Right ventricle myocardium inferior (tissue), 1 donor: ENCODE data around the gene TBL3. TPM values are rescaled to one million over a fixed set of nuclear protein-coding genes. Genes with fewer than 3 reads are reported as not detected.
"Not testable (repeated sequence)": the region's sequence is repeated elsewhere in the genome, so short reads cannot be mapped to it uniquely, and the experiment has no call there.

ENCODE experiments used
- ATAC-seq: fragments of 200-7000 bp; cut with Tn5 transposase; one replicate; pipeline ENCODE4 v1.9.1; 2020; ENCODE audit warnings: mild to moderate bottlenecking, moderate library complexity
- DNase-seq: peaks from one replicate; pipeline ENCODE4 v3.0.0; 2021; ENCODE audit errors: missing footprints
- intact Hi-C: fragments of 100-400 bp; cut with DNase I; formaldehyde crosslinking; loops from one replicate; pipeline ENCODE4 v1.11.0; 2022
- total RNA-seq: library from RNA; stranded (reverse); fragmentation: NEBNext Ultra II Directional; extraction: Animal tissue kit (Norgen Biotek cat#: 25700); gene quantifications from one replicate; pipeline ENCODE4 v1.2.1, GENCODE V29; 2021
- donor health status: DM: no; HTN: yes; CAD: no; lungs with severe emphysema.

The TBL3 gene
- total RNA-seq, 1 donor from 2014 or later, result 24.9 TPM

DNA sequence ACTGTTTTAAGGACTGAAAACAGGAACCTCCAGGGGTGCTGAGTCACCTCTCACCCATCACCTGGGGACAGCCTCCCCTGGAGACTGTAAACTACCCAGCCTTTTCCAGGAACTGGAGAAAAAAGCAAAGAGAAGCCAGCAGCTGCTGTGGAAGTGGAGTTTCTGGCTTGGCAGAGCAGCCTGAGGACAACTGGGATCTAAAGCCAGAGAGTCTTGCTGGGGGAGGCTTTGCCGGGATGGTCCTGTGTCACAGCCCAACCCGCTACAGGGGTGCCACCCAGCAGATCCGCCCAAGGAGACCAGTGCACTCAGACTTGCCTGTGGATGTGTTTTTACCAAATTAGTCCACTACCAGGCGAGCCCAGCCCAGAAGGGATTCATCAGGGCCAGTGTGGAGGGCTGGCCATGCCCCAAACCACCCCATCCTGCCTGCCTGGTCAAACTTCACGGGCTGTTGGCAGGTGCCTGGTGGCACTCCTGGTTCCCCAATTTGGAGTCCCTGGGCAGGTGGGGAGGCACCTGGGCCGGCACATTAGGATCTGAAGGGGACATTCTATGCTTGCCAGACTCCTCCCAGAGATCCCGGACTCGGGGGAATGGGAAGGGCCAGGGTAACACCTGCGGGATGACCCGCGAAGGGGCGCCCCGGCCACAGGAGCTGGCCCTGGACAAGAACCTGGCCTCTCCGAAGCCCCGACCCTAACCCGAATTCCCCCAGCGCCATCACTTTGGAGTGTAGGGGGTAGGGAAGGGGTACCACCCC is 29.6 kb upstream of the TBL3 start:
- ATAC-seq, result peak; percentile 3
- intact Hi-C loops, result no loop called here
- peak; percentile 69 for DNase-seq

DNA sequence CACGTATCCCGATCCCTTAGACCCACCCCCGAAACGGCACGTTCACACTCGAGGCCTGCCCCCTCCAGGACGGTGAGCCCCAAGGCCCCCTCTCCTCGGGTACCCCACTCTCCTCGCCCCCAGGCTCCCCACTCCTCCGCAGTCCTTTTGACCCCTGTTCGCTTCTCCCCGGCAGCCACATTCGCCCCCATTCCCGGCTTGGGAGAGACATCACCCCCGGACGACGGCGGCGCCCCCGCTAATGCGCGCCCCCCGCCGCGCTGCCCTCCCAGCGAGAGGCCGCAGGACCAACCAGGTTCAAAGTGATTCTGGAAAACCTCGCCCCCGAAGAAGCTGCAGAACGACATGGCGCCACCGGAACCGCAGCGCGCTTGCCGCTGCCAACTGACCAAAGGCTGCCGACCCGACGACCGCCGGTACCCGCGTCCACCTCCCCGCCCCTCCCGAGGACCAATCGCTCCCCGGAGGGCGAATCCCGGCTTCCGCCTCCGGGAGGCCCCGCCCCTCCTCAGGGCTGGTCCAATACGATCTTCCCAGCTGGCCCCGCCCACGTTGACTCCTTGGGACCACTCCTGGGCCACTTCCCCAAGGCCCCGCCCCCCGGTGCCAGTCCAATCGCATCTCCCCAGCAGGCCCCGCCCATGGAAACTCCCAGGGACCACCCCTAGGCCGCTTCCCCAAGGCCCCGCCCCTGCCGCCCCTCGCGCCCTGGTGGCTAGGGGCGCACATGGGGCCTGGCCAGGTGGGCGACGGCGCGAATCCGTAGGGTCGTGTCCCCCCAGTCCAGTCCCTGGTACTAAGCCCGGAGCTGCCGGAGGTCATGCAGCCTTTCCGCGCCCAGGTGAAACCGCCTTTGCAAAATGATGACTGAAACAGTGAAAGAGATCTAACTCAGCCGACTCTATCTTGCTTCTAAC is 28.8 kb upstream of the TBL3 start, which contains the start of gene MSRB1:
TSS of gene MSRB1 (minus strand) at position 390 of the 917 bp plus-strand sequence. CDS start at position 347, 43 bp downstream.
- intact Hi-C loops, result no loop called here
- peak; percentile 100 for DNase-seq
- ATAC-seq, result peak; percentile 96

DNA sequence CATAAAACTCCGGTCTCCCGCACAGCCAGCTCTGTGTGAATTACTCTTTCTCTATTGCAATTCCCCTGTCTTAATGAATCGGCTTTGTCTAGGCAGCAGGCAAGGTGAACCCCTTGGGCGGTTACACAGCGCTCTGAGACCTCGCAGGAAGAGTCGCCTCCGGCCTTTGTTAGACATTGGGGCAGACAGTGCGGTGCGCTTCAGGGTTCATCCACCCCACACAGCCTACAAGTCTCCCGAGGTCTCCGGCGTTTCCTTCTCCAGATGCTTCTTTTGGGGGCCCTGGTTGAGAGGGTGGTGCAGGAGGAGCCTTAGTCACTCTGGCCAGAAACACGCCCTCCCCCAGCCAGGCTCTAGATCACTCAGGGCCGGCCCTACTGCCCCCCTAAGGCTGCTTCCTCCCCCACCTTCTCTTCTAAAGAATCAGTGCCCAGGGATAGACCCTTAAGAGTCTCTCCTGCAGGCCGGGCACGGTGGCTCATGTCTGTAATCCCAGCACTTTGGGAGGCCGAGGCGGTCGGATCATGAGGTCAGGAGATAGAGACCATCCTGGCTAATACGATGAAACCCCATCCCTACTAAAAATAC is 27.1 kb upstream of the TBL3 start:
- intact Hi-C loops, result no loop called here
- ATAC-seq (no peak), DNase-seq (peak; percentile 56)

DNA sequence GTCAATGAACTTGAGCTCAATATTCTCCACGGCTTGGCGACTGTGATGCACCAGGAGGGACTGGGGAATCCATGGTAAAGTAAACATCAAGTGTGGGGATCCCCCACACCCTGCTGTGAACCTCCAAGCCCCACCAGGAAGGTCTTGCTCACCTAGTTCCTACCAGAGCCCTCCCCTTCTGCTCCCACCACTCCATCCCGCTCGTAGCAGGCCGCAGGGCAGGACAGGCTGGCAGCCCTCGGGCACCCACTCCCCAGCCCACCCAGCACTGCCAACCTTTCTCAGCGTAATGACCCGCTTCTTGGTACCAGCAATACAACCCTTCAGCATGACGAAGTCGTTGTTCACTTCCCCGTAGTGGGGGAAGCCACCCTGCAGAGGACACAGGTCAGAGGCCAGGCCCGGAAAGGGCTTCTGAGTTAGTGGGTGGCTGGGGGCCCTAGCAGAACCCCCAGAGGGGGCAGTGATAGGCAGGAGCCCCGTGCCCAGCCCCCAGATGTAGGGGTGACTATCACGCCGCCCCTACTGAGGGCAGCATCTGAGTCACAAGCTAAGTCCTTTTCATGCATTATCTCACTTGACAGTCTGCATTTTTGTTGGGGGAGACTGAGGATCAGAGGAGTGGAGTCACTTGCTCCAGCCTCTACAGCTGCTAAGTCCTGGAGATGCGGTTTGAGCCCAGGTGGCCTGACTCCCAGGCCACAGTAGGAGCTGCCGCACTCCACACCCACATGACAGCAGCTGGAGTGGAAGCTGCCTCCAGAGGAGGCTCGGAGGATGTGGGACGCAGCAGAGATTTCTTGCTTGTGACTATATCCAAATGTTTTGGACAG is 26.1 kb upstream of the TBL3 start:
- intact Hi-C loops, result no loop called here
- ATAC-seq (no peak), DNase-seq (peak; percentile 22)

DNA sequence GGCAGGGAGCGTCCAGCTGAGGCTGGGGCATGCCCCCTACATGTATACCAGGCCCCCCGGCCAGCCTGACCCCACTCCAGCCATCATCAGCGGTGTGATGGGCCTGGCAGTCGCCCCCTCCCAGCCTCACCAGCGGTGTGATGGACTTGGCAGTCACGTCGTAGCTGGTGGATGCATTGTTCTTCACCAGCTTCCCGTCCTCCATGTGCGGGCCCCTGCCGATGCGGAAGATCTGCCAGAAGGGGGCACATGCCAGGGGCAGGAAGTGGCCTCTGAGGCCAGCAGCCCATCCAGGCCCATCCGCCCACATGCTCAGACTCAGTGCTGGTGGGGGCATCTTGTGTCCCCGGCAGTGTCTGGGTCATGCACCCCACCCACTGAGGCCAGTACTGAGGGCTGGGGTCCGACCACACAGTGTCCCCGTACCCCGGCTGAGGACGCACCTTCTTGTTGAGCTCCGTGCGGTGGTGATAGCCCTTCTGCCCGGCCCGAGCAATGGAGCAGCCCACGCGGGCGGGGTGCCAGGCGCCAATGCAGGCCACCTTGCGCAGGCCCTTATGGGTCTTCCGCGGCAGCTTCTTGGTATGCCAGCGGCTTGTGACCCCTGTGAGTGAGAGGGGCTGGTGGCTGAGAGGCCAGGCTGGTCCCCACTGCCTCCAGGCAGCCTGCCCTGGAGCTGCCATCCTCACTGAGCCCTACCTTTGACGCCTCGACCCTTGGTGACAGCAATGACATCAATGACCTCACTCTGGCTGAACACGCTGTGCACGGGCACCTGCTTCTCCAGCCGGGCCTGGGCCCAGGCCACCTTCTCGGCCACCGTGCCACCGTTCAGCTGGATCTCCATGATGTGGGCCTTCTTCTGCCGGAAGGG is 25.1 kb upstream of the TBL3 start:
- no peak for ATAC-seq
- intact Hi-C loops, result no loop called here
- peak; percentile 63 for DNase-seq

GRCh38 chr16:1947369-1947670 is 24.5 kb upstream of the TBL3 start:
- no peak for ATAC-seq
- intact Hi-C loops, result no loop called here
- peak; percentile 53 for DNase-seq

DNA sequence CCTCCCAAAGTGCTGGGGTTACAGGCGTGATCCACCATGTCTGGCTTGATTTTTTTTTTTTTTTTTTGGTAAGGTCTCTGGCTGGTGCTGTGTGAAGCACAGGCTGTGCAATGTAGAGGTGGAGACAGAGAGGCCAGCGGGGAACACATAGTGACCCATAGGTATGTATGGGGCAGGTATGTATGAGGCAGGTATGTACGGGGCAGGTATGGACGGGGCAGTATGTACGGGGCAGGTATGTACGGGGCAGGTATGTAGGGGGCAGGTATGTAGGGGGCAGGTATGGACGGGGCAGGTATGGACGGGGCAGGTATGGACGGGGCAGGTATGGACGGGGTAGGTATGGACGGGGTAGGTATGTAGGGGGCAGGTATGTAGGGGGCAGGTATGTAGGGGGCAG is 22.3 kb upstream of the TBL3 start:
- ATAC-seq, result no peak
- intact Hi-C loops, result no loop called here
- peak; percentile 4 for DNase-seq

- peak; percentile 37 for DNase-seq
- peak; percentile 8 for ATAC-seq
Measured at GRCh38 chr16:1950047-1950446, 21.8 kb upstream of the TBL3 start.

GRCh38 chr16:1950559-1950958 is 21.3 kb upstream of the TBL3 start:
- DNase-seq, result peak; percentile 60
- intact Hi-C loops, result no loop called here
- peak; percentile 57 for ATAC-seq

More at GRCh38 chr16:1950047-1950446, 21.8 kb upstream of the TBL3 start:
- intact Hi-C loops, result no loop called here

GRCh38 chr16:1953734-1954133 is 18.1 kb upstream of the TBL3 start:
- intact Hi-C loops, result no loop called here
- DNase-seq (peak; percentile 58), ATAC-seq (peak; percentile 17)

GRCh38 chr16:1957434-1958142 is 14.3 kb upstream of the TBL3 start:
- peak; percentile 32 for DNase-seq
- intact Hi-C loops, ATAC-seq: not testable (repeated sequence)

DNA sequence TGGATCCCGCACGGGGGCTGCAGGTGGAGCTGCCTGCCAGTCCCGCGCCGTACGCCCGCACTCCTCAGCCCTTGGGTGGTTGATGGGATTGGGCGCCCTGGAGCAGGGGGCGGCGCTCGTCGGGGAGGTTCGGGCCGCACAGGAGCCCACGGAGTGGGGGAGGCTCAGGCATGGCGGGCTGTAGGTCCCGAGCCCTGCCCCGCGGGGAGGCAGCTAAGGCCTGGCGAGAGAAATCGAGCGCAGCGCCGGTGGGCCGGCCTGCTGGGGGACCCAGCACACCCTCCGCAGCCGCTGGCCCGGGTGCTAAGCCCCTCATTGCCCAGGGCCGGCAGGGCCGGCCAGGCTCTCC is 13.7 kb upstream of the TBL3 start:
- ATAC-seq, intact Hi-C loops: not testable (repeated sequence)
- DNase-seq, result peak; percentile 34

- ATAC-seq (no peak), DNase-seq (no peak)
- intact Hi-C loops, result no loop called here
Measured at GRCh38 chr16:1958715-1959268, 13.1 kb upstream of the TBL3 start.

- intact Hi-C loops, result loop anchor here (5.0 kb wide), 1 partner anchor 253 kb away; the partner anchor contains the start of genes BRICD5 and PGP
- ATAC-seq, result peak; percentile 93
- peak; percentile 96 for DNase-seq
Measured at GRCh38 chr16:1959269-1960039, 12.4 kb upstream of the TBL3 start, which contains the start of gene NDUFB10. NDUFB10 (plus strand) TSS chr16:1959538; CDS start chr16:1959625, 87 bp downstream.

DNA sequence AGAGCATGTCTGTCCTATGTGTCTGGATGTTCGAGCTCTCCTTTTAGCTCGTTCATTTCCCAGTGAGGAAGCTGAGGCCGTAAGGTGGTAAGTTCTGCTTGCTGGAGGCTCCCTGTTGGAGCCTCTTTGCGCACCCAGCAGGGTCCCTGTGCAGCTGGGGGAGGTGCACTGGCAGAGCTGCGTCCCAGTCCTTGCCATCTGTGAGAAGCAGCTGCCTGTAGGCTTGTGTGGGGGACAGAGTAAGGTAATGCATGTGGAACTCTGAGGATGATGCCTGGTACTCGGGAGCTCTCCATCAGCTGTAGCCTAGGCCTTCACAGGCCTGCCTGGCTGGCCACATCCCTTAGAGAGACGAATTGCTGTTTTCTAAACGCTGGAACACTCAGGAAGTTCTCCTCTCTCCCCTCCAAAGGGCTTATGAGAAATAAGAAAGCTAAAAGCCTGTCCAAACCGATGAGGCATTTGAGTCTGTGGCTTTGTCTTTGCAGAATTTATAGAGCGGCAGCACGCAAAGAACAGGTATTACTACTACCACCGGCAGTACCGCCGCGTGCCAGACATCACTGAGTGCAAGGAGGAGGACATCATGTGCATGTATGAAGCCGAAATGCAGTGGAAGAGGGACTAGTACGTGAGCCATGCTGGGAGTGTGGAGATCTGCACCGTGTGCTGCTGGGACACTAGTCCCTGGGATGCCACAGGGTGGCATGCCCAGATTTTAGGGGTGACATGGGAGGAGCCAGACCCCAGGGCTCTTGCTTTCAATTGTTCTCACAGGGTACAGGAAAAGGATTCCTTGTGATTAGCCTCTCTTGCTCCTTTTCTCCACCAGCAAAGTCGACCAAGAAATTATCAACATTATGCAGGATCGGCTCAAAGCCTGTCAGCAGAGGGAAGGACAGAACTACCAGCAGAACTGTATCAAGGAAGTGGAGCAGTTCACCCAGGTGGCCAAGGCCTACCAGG is 10.9 kb upstream of the TBL3 start:
- intact Hi-C loops, result loop anchor here (5.0 kb wide), 1 partner anchor 251 kb away; the partner anchor contains the start of genes BRICD5 and PGP
- ATAC-seq (no peak), DNase-seq (no peak)
